Measurements from ENCODE around the gene LCNL1. TPM values are rescaled to one million over a fixed set of nuclear protein-coding genes. Genes with fewer than 3 reads are reported as not detected.
A peak's percentile ranks its signal among the peaks of the same experiment; 100 is the strongest.

LCNL1 gene
- total and polyA plus RNA-seq, 2 of the 13 experiments (the other 11 are each of a cell fraction or from before 2014, with no cell fraction given), result not detected

DNA sequence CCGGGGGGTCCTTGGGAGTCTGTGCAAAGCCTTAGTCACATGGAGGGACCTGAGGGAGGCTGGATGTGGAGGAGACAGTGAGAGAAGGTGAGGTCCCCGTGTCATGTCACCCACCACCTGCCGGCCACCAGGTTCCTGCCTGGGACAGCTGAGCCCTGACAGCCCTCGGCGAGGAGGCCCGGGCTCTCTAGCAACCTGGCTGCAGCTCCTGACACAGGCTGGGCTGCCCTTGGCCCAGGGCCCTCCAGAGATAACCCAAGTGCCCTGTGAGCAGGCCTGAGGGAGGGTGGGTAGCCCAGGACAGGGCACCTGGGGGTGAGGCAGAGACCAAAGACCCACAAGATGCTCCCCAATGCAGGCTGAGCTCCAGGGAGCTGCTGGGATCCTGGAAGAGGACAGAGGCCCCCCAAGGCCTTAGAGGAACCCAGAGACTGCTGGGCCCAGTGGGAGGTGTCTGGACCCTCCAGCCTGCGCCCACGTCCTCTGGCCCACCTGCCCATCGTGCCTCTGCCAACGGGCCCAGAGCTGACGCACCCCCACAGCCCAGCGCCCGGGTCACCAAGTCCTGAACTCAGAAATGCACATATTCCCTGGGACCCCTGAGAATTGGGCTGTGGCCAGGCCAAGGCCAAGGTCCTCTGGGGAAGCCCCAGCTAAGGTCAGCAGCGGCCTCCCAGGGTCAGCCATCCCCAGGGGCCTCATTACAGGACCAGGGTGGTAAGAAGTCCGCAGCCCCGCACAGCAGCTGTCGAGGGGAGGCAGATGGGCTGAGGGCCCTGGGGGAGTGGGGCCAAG lies 14.3 kb upstream of the LCNL1 start (continued):
- TF ChIP-seq, protein P1, sequence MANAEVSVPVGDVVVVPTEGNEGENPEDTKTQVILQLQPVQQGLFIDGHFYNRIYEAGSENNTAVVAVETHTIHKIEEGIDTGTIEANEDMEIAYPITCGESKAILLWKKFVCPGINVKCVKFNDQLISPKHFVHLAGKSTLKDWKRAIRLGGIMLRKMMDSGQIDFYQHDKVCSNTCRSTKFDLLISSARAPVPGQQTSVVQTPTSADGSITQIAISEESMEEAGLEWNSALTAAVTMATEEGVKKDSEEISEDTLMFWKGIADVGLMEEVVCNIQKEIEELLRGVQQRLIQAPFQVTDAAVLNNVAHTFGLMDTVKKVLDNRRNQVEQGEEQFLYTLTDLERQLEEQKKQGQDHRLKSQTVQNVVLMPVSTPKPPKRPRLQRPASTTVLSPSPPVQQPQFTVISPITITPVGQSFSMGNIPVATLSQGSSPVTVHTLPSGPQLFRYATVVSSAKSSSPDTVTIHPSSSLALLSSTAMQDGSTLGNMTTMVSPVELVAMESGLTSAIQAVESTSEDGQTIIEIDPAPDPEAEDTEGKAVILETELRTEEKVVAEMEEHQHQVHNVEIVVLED (CRISPR knock-in tag; IDR thresholded peaks at IDR 0.05; ENCODE audit: borderline replicate concordance), result no peak
- TF ChIP-seq ZSCAN30 (CRISPR knock-in tag; IDR thresholded peaks at IDR 0.05) (no peak), ZNF891 (CRISPR knock-in tag; IDR thresholded peaks at IDR 0.05) (no peak), HIVEP1 (CRISPR knock-in tag; IDR thresholded peaks at IDR 0.05) (peak; percentile 49; the same call in 1 of the 2 replicates), ZSCAN25 (CRISPR knock-in tag; IDR thresholded peaks at IDR 0.05) (0 out of 2 replicates have a peak, but pooled peaks have one; percentile 28), HNRNPLL (IDR thresholded peaks at IDR 0.05; ENCODE audit: low read depth, low read length, poor library complexity, severe bottlenecking) (no peak)
- TF ChIP-seq, protein P2, sequence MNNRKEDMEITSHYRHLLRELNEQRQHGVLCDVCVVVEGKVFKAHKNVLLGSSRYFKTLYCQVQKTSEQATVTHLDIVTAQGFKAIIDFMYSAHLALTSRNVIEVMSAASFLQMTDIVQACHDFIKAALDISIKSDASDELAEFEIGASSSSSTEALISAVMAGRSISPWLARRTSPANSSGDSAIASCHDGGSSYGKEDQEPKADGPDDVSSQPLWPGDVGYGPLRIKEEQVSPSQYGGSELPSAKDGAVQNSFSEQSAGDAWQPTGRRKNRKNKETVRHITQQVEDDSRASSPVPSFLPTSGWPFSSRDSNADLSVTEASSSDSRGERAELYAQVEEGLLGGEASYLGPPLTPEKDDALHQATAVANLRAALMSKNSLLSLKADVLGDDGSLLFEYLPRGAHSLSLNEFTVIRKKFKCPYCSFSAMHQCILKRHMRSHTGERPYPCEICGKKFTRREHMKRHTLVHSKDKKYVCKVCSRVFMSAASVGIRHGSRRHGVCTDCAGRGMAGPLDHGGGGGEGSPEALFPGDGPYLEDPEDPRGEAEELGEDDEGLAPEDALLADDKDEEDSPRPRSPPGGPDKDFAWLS (CRISPR knock-in tag; IDR thresholded peaks at IDR 0.05; ENCODE audit: borderline replicate concordance), result no peak
- TF ChIP-seq, protein P3, sequence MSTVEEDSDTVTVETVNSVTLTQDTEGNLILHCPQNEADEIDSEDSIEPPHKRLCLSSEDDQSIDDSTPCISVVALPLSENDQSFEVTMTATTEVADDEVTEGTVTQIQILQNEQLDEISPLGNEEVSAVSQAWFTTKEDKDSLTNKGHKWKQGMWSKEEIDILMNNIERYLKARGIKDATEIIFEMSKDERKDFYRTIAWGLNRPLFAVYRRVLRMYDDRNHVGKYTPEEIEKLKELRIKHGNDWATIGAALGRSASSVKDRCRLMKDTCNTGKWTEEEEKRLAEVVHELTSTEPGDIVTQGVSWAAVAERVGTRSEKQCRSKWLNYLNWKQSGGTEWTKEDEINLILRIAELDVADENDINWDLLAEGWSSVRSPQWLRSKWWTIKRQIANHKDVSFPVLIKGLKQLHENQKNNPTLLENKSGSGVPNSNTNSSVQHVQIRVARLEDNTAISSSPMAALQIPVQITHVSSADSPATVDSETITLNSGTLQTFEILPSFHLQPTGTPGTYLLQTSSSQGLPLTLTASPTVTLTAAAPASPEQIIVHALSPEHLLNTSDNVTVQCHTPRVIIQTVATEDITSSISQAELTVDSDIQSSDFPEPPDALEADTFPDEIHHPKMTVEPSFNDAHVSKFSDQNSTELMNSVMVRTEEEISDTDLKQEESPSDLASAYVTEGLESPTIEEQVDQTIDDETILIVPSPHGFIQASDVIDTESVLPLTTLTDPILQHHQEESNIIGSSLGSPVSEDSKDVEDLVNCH (CRISPR knock-in tag; IDR thresholded peaks at IDR 0.05), result no peak
- TF ChIP-seq, protein P4, sequence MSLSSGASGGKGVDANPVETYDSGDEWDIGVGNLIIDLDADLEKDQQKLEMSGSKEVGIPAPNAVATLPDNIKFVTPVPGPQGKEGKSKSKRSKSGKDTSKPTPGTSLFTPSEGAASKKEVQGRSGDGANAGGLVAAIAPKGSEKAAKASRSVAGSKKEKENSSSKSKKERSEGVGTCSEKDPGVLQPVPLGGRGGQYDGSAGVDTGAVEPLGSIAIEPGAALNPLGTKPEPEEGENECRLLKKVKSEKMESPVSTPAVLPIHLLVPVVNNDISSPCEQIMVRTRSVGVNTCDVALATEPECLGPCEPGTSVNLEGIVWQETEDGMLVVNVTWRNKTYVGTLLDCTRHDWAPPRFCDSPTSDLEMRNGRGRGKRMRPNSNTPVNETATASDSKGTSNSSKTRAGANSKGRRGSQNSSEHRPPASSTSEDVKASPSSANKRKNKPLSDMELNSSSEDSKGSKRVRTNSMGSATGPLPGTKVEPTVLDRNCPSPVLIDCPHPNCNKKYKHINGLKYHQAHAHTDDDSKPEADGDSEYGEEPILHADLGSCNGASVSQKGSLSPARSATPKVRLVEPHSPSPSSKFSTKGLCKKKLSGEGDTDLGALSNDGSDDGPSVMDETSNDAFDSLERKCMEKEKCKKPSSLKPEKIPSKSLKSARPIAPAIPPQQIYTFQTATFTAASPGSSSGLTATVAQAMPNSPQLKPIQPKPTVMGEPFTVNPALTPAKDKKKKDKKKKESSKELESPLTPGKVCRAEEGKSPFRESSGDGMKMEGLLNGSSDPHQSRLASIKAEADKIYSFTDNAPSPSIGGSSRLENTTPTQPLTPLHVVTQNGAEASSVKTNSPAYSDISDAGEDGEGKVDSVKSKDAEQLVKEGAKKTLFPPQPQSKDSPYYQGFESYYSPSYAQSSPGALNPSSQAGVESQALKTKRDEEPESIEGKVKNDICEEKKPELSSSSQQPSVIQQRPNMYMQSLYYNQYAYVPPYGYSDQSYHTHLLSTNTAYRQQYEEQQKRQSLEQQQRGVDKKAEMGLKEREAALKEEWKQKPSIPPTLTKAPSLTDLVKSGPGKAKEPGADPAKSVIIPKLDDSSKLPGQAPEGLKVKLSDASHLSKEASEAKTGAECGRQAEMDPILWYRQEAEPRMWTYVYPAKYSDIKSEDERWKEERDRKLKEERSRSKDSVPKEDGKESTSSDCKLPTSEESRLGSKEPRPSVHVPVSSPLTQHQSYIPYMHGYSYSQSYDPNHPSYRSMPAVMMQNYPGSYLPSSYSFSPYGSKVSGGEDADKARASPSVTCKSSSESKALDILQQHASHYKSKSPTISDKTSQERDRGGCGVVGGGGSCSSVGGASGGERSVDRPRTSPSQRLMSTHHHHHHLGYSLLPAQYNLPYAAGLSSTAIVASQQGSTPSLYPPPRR (CRISPR knock-in tag; IDR thresholded peaks at IDR 0.05; ENCODE audit: borderline replicate concordance), result no peak
- TF ChIP-seq, protein P5, sequence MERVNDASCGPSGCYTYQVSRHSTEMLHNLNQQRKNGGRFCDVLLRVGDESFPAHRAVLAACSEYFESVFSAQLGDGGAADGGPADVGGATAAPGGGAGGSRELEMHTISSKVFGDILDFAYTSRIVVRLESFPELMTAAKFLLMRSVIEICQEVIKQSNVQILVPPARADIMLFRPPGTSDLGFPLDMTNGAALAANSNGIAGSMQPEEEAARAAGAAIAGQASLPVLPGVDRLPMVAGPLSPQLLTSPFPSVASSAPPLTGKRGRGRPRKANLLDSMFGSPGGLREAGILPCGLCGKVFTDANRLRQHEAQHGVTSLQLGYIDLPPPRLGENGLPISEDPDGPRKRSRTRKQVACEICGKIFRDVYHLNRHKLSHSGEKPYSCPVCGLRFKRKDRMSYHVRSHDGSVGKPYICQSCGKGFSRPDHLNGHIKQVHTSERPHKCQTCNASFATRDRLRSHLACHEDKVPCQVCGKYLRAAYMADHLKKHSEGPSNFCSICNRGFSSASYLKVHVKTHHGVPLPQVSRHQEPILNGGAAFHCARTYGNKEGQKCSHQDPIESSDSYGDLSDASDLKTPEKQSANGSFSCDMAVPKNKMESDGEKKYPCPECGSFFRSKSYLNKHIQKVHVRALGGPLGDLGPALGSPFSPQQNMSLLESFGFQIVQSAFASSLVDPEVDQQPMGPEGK (CRISPR knock-in tag; IDR thresholded peaks at IDR 0.05), result no peak
- TF ChIP-seq, protein P6, sequence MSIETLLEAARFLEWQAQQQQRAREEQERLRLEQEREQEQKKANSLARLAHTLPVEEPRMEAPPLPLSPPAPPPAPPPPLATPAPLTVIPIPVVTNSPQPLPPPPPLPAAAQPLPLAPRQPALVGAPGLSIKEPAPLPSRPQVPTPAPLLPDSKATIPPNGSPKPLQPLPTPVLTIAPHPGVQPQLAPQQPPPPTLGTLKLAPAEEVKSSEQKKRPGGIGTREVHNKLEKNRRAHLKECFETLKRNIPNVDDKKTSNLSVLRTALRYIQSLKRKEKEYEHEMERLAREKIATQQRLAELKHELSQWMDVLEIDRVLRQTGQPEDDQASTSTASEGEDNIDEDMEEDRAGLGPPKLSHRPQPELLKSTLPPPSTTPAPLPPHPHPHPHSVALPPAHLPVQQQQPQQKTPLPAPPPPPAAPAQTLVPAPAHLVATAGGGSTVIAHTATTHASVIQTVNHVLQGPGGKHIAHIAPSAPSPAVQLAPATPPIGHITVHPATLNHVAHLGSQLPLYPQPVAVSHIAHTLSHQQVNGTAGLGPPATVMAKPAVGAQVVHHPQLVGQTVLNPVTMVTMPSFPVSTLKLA (IDR thresholded peaks at IDR 0.05), result no peak
